Activated B cell treated with CpG ODN at 0.5 μM for 24 hours (primary cell): ENCODE data around the gene ADGRA1. TPM values are rescaled to one million over a fixed set of nuclear protein-coding genes. Genes with fewer than 3 reads are reported as not detected.

Source experiments
- ATAC-seq: fragments of 200-7000 bp; cut with Tn5 transposase; one replicate; pipeline ENCODE4 v1.10.0; 2021; ENCODE audit warnings: low read depth, mild to moderate bottlenecking, moderate library complexity
- CTCF ChIA-PET: fragments of 350-600 bp; sonication (Branson Sonifier 250); formaldehyde crosslinking; loops from one replicate; lab custom pipeline; 2021; ENCODE audit warnings: antibody characterized with exemption; lab: Charles Lee
- POLR2A ChIA-PET: fragments of 350-600 bp; sonication (Branson Sonifier 250); formaldehyde crosslinking; loops from one replicate; lab custom pipeline; 2021; ENCODE audit warnings: antibody characterized with exemption; lab: Charles Lee
- DNase-seq: peaks from one replicate; pipeline ENCODE4 v3.0.0; 2022
- H3K27ac Mint-ChIP-seq: one replicate; pipeline ENCODE4 v1.8.0; 2020; ENCODE audit warnings: mixed read lengths
- H3K27me3 Mint-ChIP-seq: one replicate; pipeline ENCODE4 v1.8.0; 2021; ENCODE audit warnings: mixed read lengths
- H3K36me3 Mint-ChIP-seq: one replicate; pipeline ENCODE4 v1.8.0; 2021; ENCODE audit warnings: low read depth, mixed read lengths
- H3K4me1 Mint-ChIP-seq: one replicate; pipeline ENCODE4 v1.8.0; 2021; ENCODE audit warnings: mixed read lengths
- H3K4me3 Mint-ChIP-seq: one replicate; pipeline ENCODE4 v1.8.0; 2020; ENCODE audit warnings: mild to moderate bottlenecking, mixed read lengths
- H3K9me3 Mint-ChIP-seq: one replicate; pipeline ENCODE4 v1.8.0; 2020; ENCODE audit warnings: mixed read lengths
- intact Hi-C: fragments of 100-400 bp; cut with micrococcal nuclease; formaldehyde crosslinking; loops from one replicate; pipeline ENCODE4 v1.15.1; 2024
- total RNA-seq: library from RNA; stranded (reverse); gene quantifications from 2 replicates; pipeline ENCODE4 v1.2.3, GENCODE V29; 2022
- TF ChIP-seq, protein P1 (sequence below): fragments of 200-600 bp; IDR thresholded peaks from one replicate; pipeline ENCODE4 v1.8.0; 2022; ENCODE audit warnings: antibody characterized with exemption, mild to moderate bottlenecking

Gene ADGRA1
- total RNA-seq, 1 donor from 2014 or later: not detected

DNA sequence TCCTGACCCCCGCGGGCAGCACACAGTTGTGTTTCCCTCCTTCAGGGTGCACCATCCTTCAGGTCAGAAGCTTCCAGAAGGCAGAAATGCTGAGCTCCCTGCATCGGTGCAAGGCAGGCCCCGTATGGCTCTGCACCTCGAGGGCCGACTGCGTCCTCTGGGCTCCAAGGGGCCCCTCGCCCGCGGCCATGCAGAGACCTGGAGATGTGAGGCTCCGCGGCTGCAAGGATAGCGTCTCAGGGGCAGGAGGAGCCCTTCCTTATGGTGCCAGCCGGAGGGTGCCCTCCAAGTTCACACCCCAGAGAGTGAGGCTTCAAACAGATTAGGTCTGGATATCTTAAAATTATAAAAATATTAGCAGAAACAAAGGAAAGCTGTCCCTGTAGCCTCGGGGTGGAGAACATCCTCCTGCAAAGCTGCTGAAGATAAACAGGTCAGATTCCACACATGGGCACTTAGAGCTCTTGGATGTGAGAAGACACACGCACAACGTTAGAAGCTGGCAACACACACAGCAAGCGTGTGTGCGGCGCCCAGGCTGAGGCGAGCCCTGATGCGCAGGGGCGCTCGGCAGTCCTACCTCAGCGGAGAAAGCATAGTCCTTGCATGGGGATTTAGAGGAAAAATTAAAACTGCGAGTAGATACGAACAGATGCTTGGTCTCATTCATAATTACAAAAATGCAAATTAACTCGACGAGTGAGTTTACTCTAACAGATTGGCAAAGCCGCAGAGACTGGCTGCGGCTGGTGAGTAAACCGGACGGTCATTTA is 92.7 kb downstream of the ADGRA1 start:
- Mint-ChIP-seq H3K27me3 (peaks cover 3% of the 10 kb centered on the region), H3K36me3 (no peaks in the 10 kb centered on the region), H3K9me3 (peaks cover 4% of the 10 kb centered on the region), H3K4me1 (no peaks in the 10 kb centered on the region), H3K27ac (no peak overlapping the region), H3K4me3 (no peak overlapping the region)
- POLR2A ChIA-PET: no interaction called here
- TF ChIP-seq, protein P1, sequence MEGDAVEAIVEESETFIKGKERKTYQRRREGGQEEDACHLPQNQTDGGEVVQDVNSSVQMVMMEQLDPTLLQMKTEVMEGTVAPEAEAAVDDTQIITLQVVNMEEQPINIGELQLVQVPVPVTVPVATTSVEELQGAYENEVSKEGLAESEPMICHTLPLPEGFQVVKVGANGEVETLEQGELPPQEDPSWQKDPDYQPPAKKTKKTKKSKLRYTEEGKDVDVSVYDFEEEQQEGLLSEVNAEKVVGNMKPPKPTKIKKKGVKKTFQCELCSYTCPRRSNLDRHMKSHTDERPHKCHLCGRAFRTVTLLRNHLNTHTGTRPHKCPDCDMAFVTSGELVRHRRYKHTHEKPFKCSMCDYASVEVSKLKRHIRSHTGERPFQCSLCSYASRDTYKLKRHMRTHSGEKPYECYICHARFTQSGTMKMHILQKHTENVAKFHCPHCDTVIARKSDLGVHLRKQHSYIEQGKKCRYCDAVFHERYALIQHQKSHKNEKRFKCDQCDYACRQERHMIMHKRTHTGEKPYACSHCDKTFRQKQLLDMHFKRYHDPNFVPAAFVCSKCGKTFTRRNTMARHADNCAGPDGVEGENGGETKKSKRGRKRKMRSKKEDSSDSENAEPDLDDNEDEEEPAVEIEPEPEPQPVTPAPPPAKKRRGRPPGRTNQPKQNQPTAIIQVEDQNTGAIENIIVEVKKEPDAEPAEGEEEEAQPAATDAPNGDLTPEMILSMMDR: no peak
- CTCF ChIA-PET: no interaction called here
- no peak for DNase-seq
- ATAC-seq: no peak
- intact Hi-C loops: no loop called here

DNA sequence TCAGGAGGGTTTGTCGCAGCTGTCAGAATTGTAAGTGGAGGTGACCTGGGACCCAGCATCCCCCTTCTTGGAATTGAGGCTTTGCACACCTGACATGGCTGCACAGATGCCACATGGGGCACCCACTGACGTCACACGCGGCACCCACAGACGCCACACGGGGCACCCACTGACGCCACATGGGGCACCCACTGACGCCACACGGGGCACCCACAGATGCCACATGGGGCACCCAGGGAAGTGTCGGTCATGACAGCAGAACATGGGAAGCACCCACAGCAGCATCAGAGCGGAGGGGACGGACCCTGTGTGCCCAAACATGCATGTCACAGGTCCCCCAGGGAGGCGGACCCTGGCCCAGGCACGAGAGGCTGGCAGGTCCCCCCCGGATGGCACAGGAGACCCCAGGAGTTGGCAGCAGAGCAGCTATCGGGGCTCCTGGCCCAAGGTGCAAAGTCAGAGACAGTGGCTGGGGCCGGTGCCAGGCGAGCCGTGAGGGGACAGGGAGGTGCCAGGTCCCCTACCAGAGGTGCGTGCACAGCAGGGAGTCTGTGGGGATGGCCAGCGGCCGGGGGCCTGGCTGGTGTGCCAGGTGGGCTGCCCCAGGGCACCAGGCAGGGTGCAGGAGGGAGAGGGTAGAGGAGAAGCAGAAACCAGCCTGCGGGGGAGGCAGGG is 93.4 kb downstream of the ADGRA1 start:
- ATAC-seq (no peak), DNase-seq (no peak)
- intact Hi-C loops: no loop called here
- ChIA-PET POLR2A (no interaction called here), CTCF (no interaction called here)
- Mint-ChIP-seq H3K27me3 (peaks cover 3% of the 10 kb centered on the region), H3K9me3 (peaks cover 4% of the 10 kb centered on the region), H3K4me3 (no peak overlapping the region), H3K4me1 (no peaks in the 10 kb centered on the region), H3K36me3 (no peaks in the 10 kb centered on the region), H3K27ac (no peak overlapping the region)
- TF ChIP-seq, protein P1: no peak

Other genes starting within 250 kb of the ADGRA1 start
- gene CFAP46, start 145.4 kb upstream of the ADGRA1 start, total RNA-seq: 1.6 and 3.7 TPM in 2 replicates
- 0.09 TPM in 1 of 2 replicates, not detected in the other for gene KNDC1, start 72.3 kb downstream of the ADGRA1 start, total RNA-seq
- not detected in 2 replicates for gene UTF1, start 142.3 kb downstream of the ADGRA1 start, total RNA-seq
- gene VENTX, start 149.9 kb downstream of the ADGRA1 start, total RNA-seq: 0.13 TPM in 1 of 2 replicates, not detected in the other
- 137 and 152 TPM in 2 replicates for gene ADAM8, start 188.9 kb downstream of the ADGRA1 start, total RNA-seq
- 58.6 and 66.7 TPM in 2 replicates for gene TUBGCP2, start 220.9 kb downstream of the ADGRA1 start, total RNA-seq
- 56.7 and 58.2 TPM in 2 replicates for gene ZNF511, start 221.0 kb downstream of the ADGRA1 start, total RNA-seq
- not detected in 2 replicates for gene CALY, start 249.0 kb downstream of the ADGRA1 start, total RNA-seq